Smooth muscle cell of the pulmonary artery (primary cell): ENCODE results near the gene HPX. TPM values are rescaled to one million over a fixed set of nuclear protein-coding genes. Genes with fewer than 3 reads are reported as not detected.

ENCODE experiments used
- total RNA-seq: library from RNA; depleted of rRNA; stranded (reverse); fragments of >200 nt; gene quantifications from 2 replicates; pipeline ENCODE4 v1.2.3, GENCODE V29; 2014

HPX gene, protein sequence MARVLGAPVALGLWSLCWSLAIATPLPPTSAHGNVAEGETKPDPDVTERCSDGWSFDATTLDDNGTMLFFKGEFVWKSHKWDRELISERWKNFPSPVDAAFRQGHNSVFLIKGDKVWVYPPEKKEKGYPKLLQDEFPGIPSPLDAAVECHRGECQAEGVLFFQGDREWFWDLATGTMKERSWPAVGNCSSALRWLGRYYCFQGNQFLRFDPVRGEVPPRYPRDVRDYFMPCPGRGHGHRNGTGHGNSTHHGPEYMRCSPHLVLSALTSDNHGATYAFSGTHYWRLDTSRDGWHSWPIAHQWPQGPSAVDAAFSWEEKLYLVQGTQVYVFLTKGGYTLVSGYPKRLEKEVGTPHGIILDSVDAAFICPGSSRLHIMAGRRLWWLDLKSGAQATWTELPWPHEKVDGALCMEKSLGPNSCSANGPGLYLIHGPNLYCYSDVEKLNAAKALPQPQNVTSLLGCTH
- total RNA-seq = 0.78 and 0.92 TPM in 2 replicates

DNA sequence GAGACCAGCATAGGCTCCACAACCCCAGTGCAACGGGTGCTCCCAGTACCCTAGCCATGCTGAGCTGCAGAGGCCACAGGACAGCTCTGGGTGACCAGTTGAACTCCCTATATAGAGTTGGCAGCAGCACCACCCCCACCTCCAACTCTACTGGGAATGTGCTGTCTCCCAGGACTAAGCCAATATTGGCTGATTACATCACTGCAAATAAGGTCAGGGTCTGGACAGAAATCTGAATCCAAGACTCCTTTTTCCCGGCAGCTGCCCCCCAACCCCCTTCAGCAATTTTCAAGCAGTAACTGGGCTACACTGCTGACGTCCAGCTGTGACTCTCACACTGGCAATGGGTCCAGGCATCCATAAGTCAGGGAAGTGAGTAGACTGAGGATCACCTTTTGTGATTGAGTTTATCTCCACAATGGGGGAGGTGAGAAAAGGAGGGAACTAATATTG, at the start of gene HPX:
Gene HPX (minus strand): TSS at position 82 of the 453 bp plus-strand sequence. CDS start 24 bp downstream, at position 58.

DNA sequence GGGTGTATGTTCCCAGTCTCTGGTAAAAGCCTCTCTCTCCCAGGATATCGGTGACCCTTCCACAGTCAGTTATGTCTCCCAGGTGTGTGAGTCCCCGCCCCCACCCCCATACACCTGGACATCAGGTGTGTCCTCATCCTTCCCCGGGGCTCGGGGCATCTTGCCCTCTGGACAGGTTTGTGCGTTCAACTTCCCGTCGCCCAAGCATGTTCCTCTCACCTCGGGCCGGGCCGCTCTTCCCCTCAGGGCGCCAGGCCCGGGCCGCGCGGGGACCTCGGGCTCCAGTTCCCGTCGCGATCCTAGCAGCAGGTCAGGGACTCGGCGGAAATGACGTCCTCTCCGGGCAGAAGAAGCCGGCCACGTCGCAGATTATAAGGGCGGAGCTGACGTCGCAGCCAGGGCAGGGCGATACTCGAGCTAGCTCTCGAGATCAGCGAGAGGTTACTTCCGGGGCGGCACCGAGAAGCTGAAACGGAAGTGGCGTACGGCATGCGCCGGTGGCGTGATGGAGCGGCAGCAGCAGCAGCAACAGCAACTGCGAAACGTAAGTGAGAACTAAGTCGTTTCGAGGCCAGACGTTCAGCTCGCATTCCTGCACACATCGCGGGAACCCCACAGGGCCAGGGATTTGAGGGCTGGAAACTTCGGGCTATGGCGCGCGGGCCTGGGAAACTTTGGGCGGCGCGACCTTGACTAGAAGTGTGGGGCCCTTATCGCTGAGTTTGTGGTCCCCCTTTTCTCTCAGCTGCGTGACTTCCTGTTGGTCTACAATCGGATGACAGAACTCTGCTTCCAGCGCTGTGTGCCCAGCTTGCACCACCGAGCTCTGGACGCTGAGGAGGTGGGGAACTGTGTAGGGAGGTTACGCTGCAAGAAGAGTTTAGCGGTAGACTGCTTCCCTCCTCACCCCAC, 40.5 kb upstream of the HPX start, which contains the start of the genes ARFIP2 and TIMM10B:
Gene ARFIP2 (minus strand): TSS at position 320 of the 912 bp plus-strand sequence. CDS start 910 bp downstream, outside the sequence.
Gene TIMM10B (plus strand): TSS at position 490 of the 912 bp plus-strand sequence. CDS start 16 bp downstream, at position 506.

DNA sequence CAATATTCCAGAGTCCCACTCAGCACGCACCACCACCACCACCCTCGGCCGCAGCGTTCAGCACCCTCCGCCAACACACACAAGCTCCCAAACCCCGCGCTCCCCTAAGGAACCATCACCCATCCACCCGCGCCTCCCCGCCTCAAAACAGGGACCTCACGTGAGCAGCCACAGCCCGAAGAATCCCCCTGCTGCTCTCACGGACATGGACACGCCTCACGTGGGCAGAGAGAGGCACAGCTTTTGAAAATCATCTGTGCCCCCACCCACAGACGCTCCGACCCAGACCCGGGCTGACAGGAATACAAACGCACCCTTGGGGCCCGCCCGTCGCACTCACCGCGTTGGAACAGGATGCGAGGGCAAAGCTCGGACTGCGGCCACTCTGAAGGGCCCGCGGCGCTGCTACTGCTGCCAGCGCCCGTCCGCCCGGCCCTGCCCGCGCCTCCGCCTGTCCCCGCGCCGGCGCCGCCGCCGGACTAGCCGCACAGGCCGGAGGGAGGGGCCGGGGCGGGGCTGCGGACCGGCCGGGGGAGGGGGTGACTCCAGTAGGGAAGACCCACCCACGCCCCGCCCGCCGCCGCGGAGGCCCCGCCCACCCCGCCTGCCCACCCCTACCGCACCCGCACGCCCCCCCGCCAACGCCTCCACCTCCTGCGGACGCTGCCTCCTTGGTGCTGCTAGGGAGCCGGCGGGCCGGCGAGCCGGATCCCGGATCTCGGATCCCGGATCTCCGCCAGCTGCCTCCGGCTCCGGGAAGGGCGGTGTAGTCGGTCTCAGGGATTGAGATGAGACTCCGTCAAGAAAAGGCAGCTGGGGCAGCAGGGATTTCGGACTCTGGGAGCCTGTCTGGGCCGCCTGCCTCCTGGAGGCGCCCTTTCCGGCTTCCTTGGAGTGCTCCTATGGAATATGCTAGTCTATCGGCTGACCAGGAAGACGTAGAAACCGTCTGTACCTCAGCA, 32.9 kb upstream of the HPX start, which contains the start of gene TRIM3:
Gene TRIM3 (minus strand): TSS at position 491 of the 962 bp plus-strand sequence. CDS start 8,246 bp downstream, outside the sequence.

DNA sequence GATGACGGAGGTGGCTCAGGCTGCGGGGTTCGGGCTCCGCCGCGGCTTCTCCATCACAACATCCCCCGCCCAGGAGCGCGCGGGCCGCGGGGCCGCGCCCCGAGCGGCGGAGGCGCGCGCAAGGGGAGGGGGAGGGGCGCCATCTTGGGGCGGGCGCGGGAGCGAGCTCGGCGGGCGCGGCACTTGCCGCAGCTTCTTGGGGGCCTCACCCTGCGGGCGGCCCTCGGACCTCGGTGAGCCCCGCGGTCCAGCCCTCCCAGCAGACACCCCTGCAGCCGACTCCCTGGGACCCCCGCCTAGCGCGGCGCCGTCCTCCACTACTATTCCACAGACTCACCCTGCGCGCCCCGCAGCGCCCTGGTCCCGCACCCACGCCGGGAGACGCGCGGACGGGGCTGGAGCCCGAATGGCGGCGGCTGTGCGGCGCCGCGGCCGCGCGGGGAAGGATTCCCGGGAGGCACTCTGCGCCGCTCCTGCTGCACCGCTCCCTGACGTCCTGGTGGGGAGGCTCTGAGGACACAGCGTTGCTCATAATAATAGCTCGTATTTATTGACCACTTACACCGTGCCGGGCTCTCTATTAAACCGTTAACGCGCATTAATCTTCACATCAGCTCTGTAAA, 21.7 kb downstream of the HPX start, which contains the start of gene APBB1:
Gene APBB1 (minus strand): TSS at position 86 of the 623 bp plus-strand sequence. CDS start 7,747 bp downstream, outside the sequence.

DNA sequence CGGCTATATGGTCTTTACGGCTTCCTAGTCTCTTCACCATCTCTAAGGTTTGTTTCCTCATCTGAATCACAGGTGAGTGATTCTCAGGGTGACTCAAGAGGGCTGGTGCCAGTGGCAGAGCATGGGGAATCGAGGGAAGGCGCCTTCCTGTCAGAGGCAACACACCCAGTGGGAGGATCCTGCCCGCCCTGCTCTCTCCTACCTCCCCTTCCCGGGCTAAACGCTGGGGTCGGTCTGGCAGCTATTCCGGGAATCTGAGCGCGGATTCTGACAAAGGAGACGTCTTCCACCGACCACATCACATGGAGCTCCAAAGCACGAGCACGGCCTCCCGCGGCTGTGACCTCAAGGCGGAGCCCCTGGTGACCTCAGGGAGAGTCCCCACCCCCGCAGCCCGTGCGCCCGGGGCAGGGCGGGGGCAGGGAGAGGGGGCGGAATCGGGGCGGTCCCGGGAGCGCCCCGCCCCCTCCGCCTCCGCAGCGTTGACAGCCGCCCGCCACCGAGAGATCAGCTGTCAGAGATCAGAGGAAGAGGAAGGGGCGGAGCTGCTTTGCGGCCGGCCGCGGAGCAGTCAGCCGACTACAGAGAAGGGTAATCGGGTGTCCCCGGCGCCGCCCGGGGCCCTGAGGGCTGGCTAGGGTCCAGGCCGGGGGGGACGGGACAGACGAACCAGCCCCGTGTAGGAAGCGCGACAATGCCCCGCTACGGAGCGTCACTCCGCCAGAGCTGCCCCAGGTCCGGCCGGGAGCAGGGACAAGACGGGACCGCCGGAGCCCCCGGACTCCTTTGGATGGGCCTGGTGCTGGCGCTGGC, 50.7 kb downstream of the HPX start, which contains the start of gene SMPD1:
Gene SMPD1 (plus strand): TSS at position 570 of the 813 bp plus-strand sequence. CDS start 125 bp downstream, at position 695.

Other genes starting within 250 kb of the HPX start
- gene OR52W1, start 241.8 kb downstream of the HPX start, total RNA-seq = not detected in 2 replicates
- gene C11orf42, start 235.4 kb downstream of the HPX start, total RNA-seq = not detected in 2 replicates
- 13.3 and 21.1 TPM in 2 replicates for gene FHIP1B, start 206.4 kb downstream of the HPX start, total RNA-seq
- 0.07 and 0.17 TPM in 2 replicates for gene CNGA4, start 201.9 kb downstream of the HPX start, total RNA-seq
- gene CCKBR, start 181.1 kb downstream of the HPX start, total RNA-seq = not detected in 2 replicates
- 53.3 and 111 TPM in 2 replicates for gene CAVIN3, start 120.5 kb downstream of the HPX start, total RNA-seq
- gene SMPD1, start 50.5 kb downstream of the HPX start, total RNA-seq = 91.4 and 111 TPM in 2 replicates
- gene APBB1, start 21.9 kb downstream of the HPX start, total RNA-seq = 41.9 and 50.6 TPM in 2 replicates
- gene TRIM3, start 33.0 kb upstream of the HPX start, total RNA-seq = 40.8 and 53.7 TPM in 2 replicates
- 49.1 and 51.6 TPM in 2 replicates for gene ARFIP2, start 40.3 kb upstream of the HPX start, total RNA-seq
- 34.3 and 36.7 TPM in 2 replicates for gene TIMM10B, start 40.5 kb upstream of the HPX start, total RNA-seq
- 9.0 and 10.7 TPM in 2 replicates for gene DNHD1, start 56.3 kb upstream of the HPX start, total RNA-seq
- 10.7 and 12.5 TPM in 2 replicates for gene RRP8, start 162.6 kb upstream of the HPX start, total RNA-seq
- gene ILK, start 162.8 kb upstream of the HPX start, total RNA-seq = 218 and 255 TPM in 2 replicates
- gene TAF10, start 171.2 kb upstream of the HPX start, total RNA-seq = 39.7 and 58.8 TPM in 2 replicates
- 294 and 429 TPM in 2 replicates for gene TPP1, start 178.4 kb upstream of the HPX start, total RNA-seq
- gene DCHS1, start 214.8 kb upstream of the HPX start, total RNA-seq = 6.6 and 52.4 TPM in 2 replicates
- gene MRPL17, start 242.4 kb upstream of the HPX start, total RNA-seq = 49.8 and 61.2 TPM in 2 replicates